HepG2 (cell line): ENCODE data around the gene BCL2A1. TPM values are rescaled to one million over a fixed set of nuclear protein-coding genes. Genes with fewer than 3 reads are reported as not detected.

Experiments
- ATF7 ChIP-seq, 2 experiments: fragments of 450-650 bp in 1 of 2; sonication (generic) in 1 of 2; formaldehyde crosslinking in 1 of 2; IDR thresholded peaks; 2 replicates each; pipeline versions ENCODE4 v1.4.0 to v1.6.1; 2016 to 2020; ENCODE audit warnings: antibody characterized with exemption in 1 of 2, mild to moderate bottlenecking in 1 of 2, missing genetic modification reagents in 1 of 2
- HOXD1 ChIP-seq: sonication (generic); formaldehyde crosslinking; IDR thresholded peaks from 2 replicates; pipeline ENCODE4 v1.5.0; 2020; ENCODE audit warnings: missing genetic modification reagents
- NCOR1 ChIP-seq: fragments of 200-600 bp; sonication (generic); IDR thresholded peaks from 2 replicates; pipeline ENCODE4 v1.7.0; 2017; ENCODE audit warnings: antibody characterized with exemption, low read length, borderline replicate concordance
- NR2F2 ChIP-seq: IDR thresholded peaks from 2 replicates; pipeline ENCODE4 v1.6.1; 2012; ENCODE audit warnings: low read depth, inconsistent platforms, borderline replicate concordance
- RBAK ChIP-seq: sonication (generic); formaldehyde crosslinking; IDR thresholded peaks from 2 replicates; pipeline ENCODE4 v1.5.1; 2020; ENCODE audit warnings: mild to moderate bottlenecking, missing genetic modification reagents
- SP140L ChIP-seq: sonication (generic); formaldehyde crosslinking; IDR thresholded peaks from 2 replicates; pipeline ENCODE4 v1.4.0; 2020; ENCODE audit warnings: missing genetic modification reagents, borderline replicate concordance
- SRSF1 ChIP-seq: fragments of 200-400 bp; formaldehyde crosslinking; optimal IDR thresholded peaks from 2 replicates; pipeline ENCODE3; 2017; ENCODE audit warnings: mild to moderate bottlenecking, low read depth, low read length, moderate library complexity
- TCF7 ChIP-seq: sonication (generic); IDR thresholded peaks from 2 replicates; pipeline ENCODE4 v1.6.1; 2016; ENCODE audit warnings: antibody characterized with exemption, low read depth
- ZFX ChIP-seq: sonication (generic); formaldehyde crosslinking; IDR thresholded peaks from 2 replicates; pipeline ENCODE4 v1.4.0; 2020; ENCODE audit warnings: mild to moderate bottlenecking, low read depth, missing genetic modification reagents, moderate library complexity
- ZNF570 ChIP-seq: sonication (generic); formaldehyde crosslinking; IDR thresholded peaks from 2 replicates; pipeline ENCODE4 v1.4.0; 2020; ENCODE audit warnings: mild to moderate bottlenecking, missing genetic modification reagents, borderline replicate concordance
- ZNF776 ChIP-seq: sonication (generic); formaldehyde crosslinking; IDR thresholded peaks from 2 replicates; pipeline ENCODE4 v1.4.0; 2020; ENCODE audit warnings: mild to moderate bottlenecking, missing genetic modification reagents
- ZNF790 ChIP-seq: sonication (generic); formaldehyde crosslinking; IDR thresholded peaks from 2 replicates; pipeline ENCODE4 v1.8.0; 2022; ENCODE audit warnings: missing genetic modification reagents, mild to moderate bottlenecking, borderline replicate concordance
- polyA plus RNA-seq, 8 experiments: library from polyadenylated mRNA; depleted of rRNA in 3 of 8; stranded (reverse) in 7 of 8; unstranded in 1 of 8; fragments of >200 nt; fragmentation: Illumina TruSeq in 4 of 8; extraction: Trizol in 4 of 8; gene quantifications; 2 replicates each; pipeline versions ENCODE4 v1.2.1 to v1.2.3, GENCODE V29; 2011 to 2016; ENCODE audit warnings: low read depth in 4 of 8, missing spikeins in 1 of 8, mixed read lengths in 1 of 8; ENCODE audit not compliant: insufficient read depth in 1 of 8
- total RNA-seq, 5 experiments: library from RNA; depleted of rRNA; stranded (reverse); fragments of >200 nt; fragmentation: Illumina TruSeq; extraction: Trizol; gene quantifications; 2 replicates each; pipeline ENCODE4 v1.2.3, GENCODE V29; 2016; ENCODE audit warnings: low read depth in 1 of 5
- TF ChIP-seq, protein P1 (sequence below): sonication (generic); formaldehyde crosslinking; IDR thresholded peaks from 2 replicates; pipeline ENCODE4 v1.4.0; 2020; ENCODE audit warnings: missing genetic modification reagents, borderline replicate concordance
- TF ChIP-seq, protein P2 (sequence below): sonication (generic); formaldehyde crosslinking; IDR thresholded peaks from 2 replicates; pipeline ENCODE4 v1.8.1; 2023; ENCODE audit warnings: mild to moderate bottlenecking, missing genetic modification reagents
- TF ChIP-seq, protein P3 (sequence below): sonication (generic); formaldehyde crosslinking; IDR thresholded peaks from 2 replicates; pipeline ENCODE4; 2020; ENCODE audit warnings: missing genetic modification reagents, mild to moderate bottlenecking, borderline replicate concordance
- TF ChIP-seq, protein P4 (sequence below): sonication (generic); formaldehyde crosslinking; IDR thresholded peaks from 2 replicates; pipeline ENCODE4 v1.4.0; 2020; ENCODE audit warnings: mild to moderate bottlenecking, low read depth, missing genetic modification reagents

The BCL2A1 gene
- total and polyA plus RNA-seq, 2 of the 13 experiments (the other 11 are each of a cell fraction or from before 2014, with no cell fraction given) = 0.08 to 0.31 TPM

DNA sequence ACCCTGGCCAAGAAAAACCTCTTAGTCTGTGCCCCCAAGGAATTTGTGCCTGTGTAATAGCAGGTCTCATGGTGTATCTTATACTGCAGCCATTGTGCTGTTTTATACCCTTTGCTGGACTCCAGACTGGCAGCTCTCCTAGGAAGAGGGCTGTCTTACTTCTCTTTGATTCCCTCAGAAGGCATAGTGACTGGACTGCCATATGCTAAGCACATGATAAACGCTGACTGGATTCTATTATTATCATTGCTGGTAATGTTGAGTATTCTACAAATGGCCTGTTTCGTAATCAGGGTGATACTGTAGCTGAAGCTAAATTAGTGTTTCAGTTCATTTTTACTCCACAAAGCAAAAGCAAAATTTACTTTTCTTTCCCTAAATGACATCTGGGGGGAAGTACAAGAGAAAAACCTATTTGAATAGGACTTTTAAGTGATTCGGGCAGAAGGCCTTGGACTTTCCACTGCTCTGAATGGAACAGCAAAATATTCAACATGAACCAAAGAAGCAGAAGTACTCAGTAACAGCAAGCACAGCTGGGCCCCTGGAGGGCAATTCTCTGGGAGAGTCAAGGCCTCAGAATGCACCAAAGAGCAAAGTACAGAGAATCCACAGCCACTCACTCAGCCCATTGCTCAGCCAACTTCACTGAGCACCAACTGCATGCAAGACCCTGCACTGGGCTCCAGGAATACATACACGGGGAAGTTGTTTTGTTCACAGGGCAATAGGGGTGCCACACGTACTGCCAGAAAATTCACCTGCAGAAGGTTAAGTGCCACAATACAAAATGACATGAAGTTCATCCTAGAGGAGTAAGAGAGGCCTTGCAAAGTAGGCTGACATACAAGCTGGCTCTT is 7.9 kb upstream of the BCL2A1 start (continued):
- no peak for TF ChIP-seq ZNF790 (CRISPR knock-in tag)
- TF ChIP-seq ZFX (CRISPR knock-in tag) = peak; percentile 63; the same call in 1 of the 2 replicates
- TF ChIP-seq SP140L (CRISPR knock-in tag) = no peak
- TF ChIP-seq, protein P1, sequence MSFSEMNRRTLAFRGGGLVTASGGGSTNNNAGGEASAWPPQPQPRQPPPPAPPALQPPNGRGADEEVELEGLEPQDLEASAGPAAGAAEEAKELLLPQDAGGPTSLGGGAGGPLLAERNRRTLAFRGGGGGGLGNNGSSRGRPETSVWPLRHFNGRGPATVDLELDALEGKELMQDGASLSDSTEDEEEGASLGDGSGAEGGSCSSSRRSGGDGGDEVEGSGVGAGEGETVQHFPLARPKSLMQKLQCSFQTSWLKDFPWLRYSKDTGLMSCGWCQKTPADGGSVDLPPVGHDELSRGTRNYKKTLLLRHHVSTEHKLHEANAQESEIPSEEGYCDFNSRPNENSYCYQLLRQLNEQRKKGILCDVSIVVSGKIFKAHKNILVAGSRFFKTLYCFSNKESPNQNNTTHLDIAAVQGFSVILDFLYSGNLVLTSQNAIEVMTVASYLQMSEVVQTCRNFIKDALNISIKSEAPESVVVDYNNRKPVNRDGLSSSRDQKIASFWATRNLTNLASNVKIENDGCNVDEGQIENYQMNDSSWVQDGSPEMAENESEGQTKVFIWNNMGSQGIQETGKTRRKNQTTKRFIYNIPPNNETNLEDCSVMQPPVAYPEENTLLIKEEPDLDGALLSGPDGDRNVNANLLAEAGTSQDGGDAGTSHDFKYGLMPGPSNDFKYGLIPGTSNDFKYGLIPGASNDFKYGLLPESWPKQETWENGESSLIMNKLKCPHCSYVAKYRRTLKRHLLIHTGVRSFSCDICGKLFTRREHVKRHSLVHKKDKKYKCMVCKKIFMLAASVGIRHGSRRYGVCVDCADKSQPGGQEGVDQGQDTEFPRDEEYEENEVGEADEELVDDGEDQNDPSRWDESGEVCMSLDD (CRISPR knock-in tag) = no peak
- TF ChIP-seq ZNF776 (CRISPR knock-in tag) = no peak
- TF ChIP-seq SRSF1 = no peak
- TF ChIP-seq NR2F2 = peak; percentile 73; the same call in 1 of the 2 replicates
- TF ChIP-seq ZNF570 (CRISPR knock-in tag) = no peak
- TF ChIP-seq HOXD1 = no peak
- TF ChIP-seq, protein P2, sequence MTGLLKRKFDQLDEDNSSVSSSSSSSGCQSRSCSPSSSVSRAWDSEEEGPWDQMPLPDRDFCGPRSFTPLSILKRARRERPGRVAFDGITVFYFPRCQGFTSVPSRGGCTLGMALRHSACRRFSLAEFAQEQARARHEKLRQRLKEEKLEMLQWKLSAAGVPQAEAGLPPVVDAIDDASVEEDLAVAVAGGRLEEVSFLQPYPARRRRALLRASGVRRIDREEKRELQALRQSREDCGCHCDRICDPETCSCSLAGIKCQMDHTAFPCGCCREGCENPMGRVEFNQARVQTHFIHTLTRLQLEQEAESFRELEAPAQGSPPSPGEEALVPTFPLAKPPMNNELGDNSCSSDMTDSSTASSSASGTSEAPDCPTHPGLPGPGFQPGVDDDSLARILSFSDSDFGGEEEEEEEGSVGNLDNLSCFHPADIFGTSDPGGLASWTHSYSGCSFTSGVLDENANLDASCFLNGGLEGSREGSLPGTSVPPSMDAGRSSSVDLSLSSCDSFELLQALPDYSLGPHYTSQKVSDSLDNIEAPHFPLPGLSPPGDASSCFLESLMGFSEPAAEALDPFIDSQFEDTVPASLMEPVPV (CRISPR knock-in tag) = no peak
- TF ChIP-seq NCOR1 = peak; percentile 96
- TF ChIP-seq, protein P3, sequence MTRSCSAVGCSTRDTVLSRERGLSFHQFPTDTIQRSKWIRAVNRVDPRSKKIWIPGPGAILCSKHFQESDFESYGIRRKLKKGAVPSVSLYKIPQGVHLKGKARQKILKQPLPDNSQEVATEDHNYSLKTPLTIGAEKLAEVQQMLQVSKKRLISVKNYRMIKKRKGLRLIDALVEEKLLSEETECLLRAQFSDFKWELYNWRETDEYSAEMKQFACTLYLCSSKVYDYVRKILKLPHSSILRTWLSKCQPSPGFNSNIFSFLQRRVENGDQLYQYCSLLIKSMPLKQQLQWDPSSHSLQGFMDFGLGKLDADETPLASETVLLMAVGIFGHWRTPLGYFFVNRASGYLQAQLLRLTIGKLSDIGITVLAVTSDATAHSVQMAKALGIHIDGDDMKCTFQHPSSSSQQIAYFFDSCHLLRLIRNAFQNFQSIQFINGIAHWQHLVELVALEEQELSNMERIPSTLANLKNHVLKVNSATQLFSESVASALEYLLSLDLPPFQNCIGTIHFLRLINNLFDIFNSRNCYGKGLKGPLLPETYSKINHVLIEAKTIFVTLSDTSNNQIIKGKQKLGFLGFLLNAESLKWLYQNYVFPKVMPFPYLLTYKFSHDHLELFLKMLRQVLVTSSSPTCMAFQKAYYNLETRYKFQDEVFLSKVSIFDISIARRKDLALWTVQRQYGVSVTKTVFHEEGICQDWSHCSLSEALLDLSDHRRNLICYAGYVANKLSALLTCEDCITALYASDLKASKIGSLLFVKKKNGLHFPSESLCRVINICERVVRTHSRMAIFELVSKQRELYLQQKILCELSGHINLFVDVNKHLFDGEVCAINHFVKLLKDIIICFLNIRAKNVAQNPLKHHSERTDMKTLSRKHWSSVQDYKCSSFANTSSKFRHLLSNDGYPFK (CRISPR knock-in tag) = no peak
- TF ChIP-seq, protein P4, sequence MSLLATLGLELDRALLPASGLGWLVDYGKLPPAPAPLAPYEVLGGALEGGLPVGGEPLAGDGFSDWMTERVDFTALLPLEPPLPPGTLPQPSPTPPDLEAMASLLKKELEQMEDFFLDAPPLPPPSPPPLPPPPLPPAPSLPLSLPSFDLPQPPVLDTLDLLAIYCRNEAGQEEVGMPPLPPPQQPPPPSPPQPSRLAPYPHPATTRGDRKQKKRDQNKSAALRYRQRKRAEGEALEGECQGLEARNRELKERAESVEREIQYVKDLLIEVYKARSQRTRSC (CRISPR knock-in tag) = no peak
- TF ChIP-seq ATF7 (IDR thresholded peaks at IDR 0.05) = no peak
- no peak for TF ChIP-seq ATF7 (CRISPR knock-in tag; IDR thresholded peaks at IDR 0.05)
- peak; percentile 88 for TF ChIP-seq RBAK (CRISPR knock-in tag)
- TF ChIP-seq TCF7 = peak; percentile 64
